Endothelial cell of umbilical vein (primary cell): ENCODE measurements around the gene HOXB4. TPM values are rescaled to one million over a fixed set of nuclear protein-coding genes. Genes with fewer than 3 reads are reported as not detected.
A peak's percentile ranks its signal among the peaks of the same experiment; 100 is the strongest.

Experiments used
- BruUV-seq: library from RNA; stranded (reverse); fragments of 400-500 nt; replicated peaks from 2 replicates; lab custom pipeline; 2021; lab: Mats Ljungman, UMichigan
- CTCF ChIA-PET: fragments of 300-600, 350-600 bp; sonication (Branson Sonifier 250); formaldehyde crosslinking; loops from one replicate; lab custom pipeline; 2021; ENCODE audit warnings: antibody characterized with exemption, inconsistent platforms; lab: Charles Lee
- POLR2A ChIA-PET: fragments of 300-600, 350-600 bp; sonication (Branson Sonifier 250); formaldehyde crosslinking; loops from one replicate; lab custom pipeline; 2021; ENCODE audit warnings: antibody characterized with exemption, inconsistent platforms; lab: Charles Lee
- DNase-seq: peaks from one replicate; pipeline ENCODE4 v3.0.0-alpha.2; 2011; ENCODE audit warnings: low read depth, low spot score
- FAIRE-seq: peaks from 2 replicates; lab custom pipeline; 2011; peaks lifted over from hg19 to GRCh38; lab: Jason Lieb, UNC
- H2AFZ ChIP-seq: 2 replicates; pipeline ENCODE4 v1.6.0; 2012; ENCODE audit warnings: low read depth, low read length, control low read depth, inconsistent platforms
- H3K27ac ChIP-seq: 2 replicates; pipeline ENCODE4 v1.5.1; 2011; ENCODE audit warnings: low read depth, mild to moderate bottlenecking, control low read depth, low read length, moderate library complexity; ENCODE audit not compliant: insufficient read depth
- H3K27me3 ChIP-seq, 2 experiments: 2 replicates each; pipeline versions ENCODE4 v1.6.0 to v1.6.1; 2011; ENCODE audit warnings: low read length in 2 of 2, mixed read lengths in 1 of 2; ENCODE audit not compliant: control insufficient read depth in 2 of 2, insufficient read depth in 2 of 2
- H3K36me3 ChIP-seq, 2 experiments: 2 replicates in 1 of 2; 3 replicates in 1 of 2; pipeline ENCODE4 v1.5.1; 2011; ENCODE audit warnings: low read length in 2 of 2, mild to moderate bottlenecking in 1 of 2, moderate library complexity in 1 of 2; ENCODE audit not compliant: control insufficient read depth in 2 of 2, insufficient read depth in 2 of 2; ENCODE audit errors: extremely low read depth in 1 of 2
- H3K4me1 ChIP-seq: 3 replicates; pipeline ENCODE4 v1.5.1; 2011; ENCODE audit warnings: mild to moderate bottlenecking, low read length; ENCODE audit not compliant: control insufficient read depth, insufficient read depth; ENCODE audit errors: extremely low read depth
- H3K4me2 ChIP-seq: 2 replicates; pipeline ENCODE4 v1.6.1; 2011; ENCODE audit warnings: low read length, control low read depth, mixed read lengths; ENCODE audit not compliant: insufficient read depth
- H3K4me3 ChIP-seq, 3 experiments: fragments of 200-600 bp in 1 of 3; sonication (generic), shearing (Covaris generic) in 1 of 3; replicated peaks in 1 of 3; 2 replicates each; pipeline ENCODE4 v1.5.1; 2011 to 2016; ENCODE audit warnings: control low read depth in 3 of 3, low read length in 3 of 3, mild to moderate bottlenecking in 2 of 3, inconsistent platforms in 1 of 3, low read depth in 1 of 3, moderate library complexity in 1 of 3; ENCODE audit not compliant: insufficient read depth in 1 of 3
- H3K79me2 ChIP-seq: 2 replicates; pipeline ENCODE4 v1.6.0; 2012; ENCODE audit warnings: low read length, inconsistent platforms; ENCODE audit not compliant: control insufficient read depth, insufficient read depth
- H3K9ac ChIP-seq: replicated peaks from 2 replicates; pipeline ENCODE3; 2011; ENCODE audit warnings: low read length, control low read depth; ENCODE audit not compliant: insufficient read depth; ENCODE audit errors: extremely low read depth
- H3K9me1 ChIP-seq: replicated peaks from 3 replicates; pipeline ENCODE4 v1.6.0; 2011; ENCODE audit warnings: mild to moderate bottlenecking, low read length; ENCODE audit not compliant: control insufficient read depth, insufficient read depth; ENCODE audit errors: extremely low read depth
- H3K9me3 ChIP-seq: replicated peaks from 2 replicates; pipeline ENCODE4 v1.5.1; 2012; ENCODE audit warnings: low read length, inconsistent platforms; ENCODE audit not compliant: control insufficient read depth, insufficient read depth
- H4K20me1 ChIP-seq: replicated peaks from 2 replicates; pipeline ENCODE3; 2011; ENCODE audit warnings: mild to moderate bottlenecking, low read length; ENCODE audit not compliant: control insufficient read depth, insufficient read depth; ENCODE audit errors: extremely low read depth
- POLR2A ChIP-seq: IDR thresholded peaks from 2 replicates; pipeline ENCODE4 v1.6.1; 2012; ENCODE audit warnings: low read depth, mild to moderate bottlenecking, control low read depth, low read length
- POLR2AphosphoS5 ChIP-seq: IDR thresholded peaks from 2 replicates; pipeline ENCODE4 v1.6.1; 2012; ENCODE audit warnings: low read depth, mild to moderate bottlenecking, control low read depth, low read length, moderate library complexity; ENCODE audit not compliant: insufficient read depth
- dilution Hi-C: fragments of 300-500 bp; cut with MboI; formaldehyde crosslinking; loops from one replicate; pipeline ENCODE4 v1.15.0; 2019; ENCODE audit warnings: low sequenced_read_pairs; ENCODE audit not compliant: extremely low pct_ligation_motif_present
- intact Hi-C: fragments of 100-400 bp; cut with micrococcal nuclease; formaldehyde crosslinking; loops from one replicate; pipeline ENCODE4 v1.10.0; 2022
- polyA plus RNA-seq, 4 experiments: library from polyadenylated mRNA; depleted of rRNA in 3 of 4; stranded (reverse) in 3 of 4; unstranded in 1 of 4; fragments of >200 nt; gene quantifications; 2 replicates each; pipeline versions ENCODE4 v1.2.1 to v1.2.3, GENCODE V29; 2011 to 2012; ENCODE audit warnings: missing spikeins in 1 of 4
- total RNA-seq: library from RNA; stranded (reverse); gene quantifications from 2 replicates; pipeline ENCODE4 v1.2.3, GENCODE V29; 2021
- TF ChIP-seq, protein P1 (sequence below): IDR thresholded peaks from 2 replicates; pipeline ENCODE4 v1.6.1; 2011; ENCODE audit not compliant: insufficient read depth, insufficient read length

The HOXB4 gene
- total and polyA plus RNA-seq, 2 donors (not counting 3 experiments of a cell fraction or from before 2014, with no cell fraction given) = 4.6 to 13.1 TPM

DNA sequence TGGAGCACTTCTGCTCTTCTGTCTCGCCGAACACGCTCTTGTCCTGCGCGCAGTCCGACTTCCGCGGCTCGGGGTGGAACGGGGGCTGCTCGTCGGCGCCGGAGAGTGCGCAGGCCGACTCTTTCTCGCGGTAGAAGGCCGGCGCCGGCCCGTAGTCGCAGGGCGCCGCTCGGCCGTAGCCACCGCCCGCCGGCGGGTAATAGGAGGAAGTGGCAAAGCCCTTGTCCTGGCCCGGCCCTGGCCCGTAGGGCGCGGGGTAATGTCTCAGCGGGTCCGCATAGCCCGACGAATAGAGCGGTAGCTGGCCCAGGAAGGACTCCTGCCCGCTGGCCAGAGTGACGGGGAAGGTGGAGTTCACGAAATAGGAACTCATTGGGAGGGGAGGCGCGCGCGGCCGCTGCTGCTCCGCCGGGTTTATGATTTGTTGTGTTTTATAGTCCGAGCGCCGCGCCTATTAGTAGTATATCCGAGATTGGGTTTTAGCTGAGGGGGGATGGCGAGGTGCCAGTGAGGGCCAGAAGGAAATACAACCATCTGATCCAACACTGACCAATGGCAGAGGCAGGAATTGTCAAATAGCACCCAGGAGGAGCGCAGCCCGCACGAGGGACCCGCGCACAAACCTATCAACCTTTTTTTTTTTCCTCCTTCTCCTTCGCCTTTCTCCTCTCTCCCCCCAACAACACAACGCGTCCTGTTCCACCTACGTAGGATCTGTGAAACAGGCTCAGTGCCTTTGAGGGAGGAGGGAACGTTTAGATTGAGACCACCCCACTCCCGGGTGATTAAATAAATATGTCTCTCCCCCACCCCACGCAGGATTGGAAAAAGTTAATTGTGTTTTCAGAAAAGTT, 19.9 kb upstream of the HOXB4 start:
- Histone ChIP-seq H3K27me3 (no peaks in the 10 kb centered on the region), H3K9me3 (no peaks in the 10 kb centered on the region), H4K20me1 (no peaks in the 10 kb centered on the region), H3K9me1 (no peaks in the 10 kb centered on the region), H3K4me3 (peak overlapping the region; percentile 35 to 43 (median 36)), H2AFZ (peak overlapping the region; percentile 37), H3K27ac (peak overlapping the region; percentile 36), H3K79me2 (peaks cover 77% of the 10 kb centered on the region), H3K4me2 (peak overlapping the region; percentile 28), H3K36me3 (peaks cover 3% of the 10 kb centered on the region in 2 experiments), H3K9ac (peak overlapping the region; percentile 55), H3K4me1 (peaks cover 33% of the 10 kb centered on the region)
- BruUV-seq = no TSS peak
- DNase-seq (peak; percentile 65), FAIRE-seq (peak; percentile 79)
- ChIA-PET POLR2A (interaction anchor here (1.0 kb wide), 1 partner anchor 15 kb away, joined by 4 read pairs; no protein-coding TSS in a partner anchor), CTCF (interaction anchor here (0.7 to 1.8 kb wide), 5 partner anchors 10 to 382 kb away, joined by 3 to 5 read pairs (median 3); no protein-coding TSS in a partner anchor)
- dilution Hi-C loops = no loop called here
- intact Hi-C loops = no loop called here
- TF ChIP-seq POLR2A (peak; percentile 58), POLR2AphosphoS5 (peak; percentile 43)
- TF ChIP-seq, protein P1, sequence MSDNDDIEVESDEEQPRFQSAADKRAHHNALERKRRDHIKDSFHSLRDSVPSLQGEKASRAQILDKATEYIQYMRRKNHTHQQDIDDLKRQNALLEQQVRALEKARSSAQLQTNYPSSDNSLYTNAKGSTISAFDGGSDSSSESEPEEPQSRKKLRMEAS = no peak

DNA sequence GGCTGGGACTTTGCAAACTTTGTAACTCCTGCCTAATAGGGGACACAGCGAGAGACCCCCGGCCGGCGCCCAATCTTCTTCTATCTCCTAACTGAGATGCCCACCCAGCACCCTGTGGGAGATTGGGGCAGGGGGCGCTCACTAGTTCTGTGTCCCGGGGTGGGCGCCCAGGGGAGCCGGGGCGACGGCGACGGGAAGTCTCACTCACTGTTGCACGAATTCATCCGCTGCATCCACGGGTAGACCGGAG, 19.3 kb upstream of the HOXB4 start:
- no peaks in the 10 kb centered on the region for H3K27me3 ChIP-seq
- H3K27ac ChIP-seq = peak overlapping the region; percentile 36
- peak overlapping the region; percentile 55 for H3K9ac ChIP-seq
- H3K9me3 ChIP-seq = no peaks in the 10 kb centered on the region
- H2AFZ ChIP-seq = peak overlapping the region; percentile 37
- ChIA-PET CTCF (interaction anchor here (0.7 to 1.6 kb wide), 2 partner anchors 10 to 338 kb away, joined by 3 read pairs; no protein-coding TSS in a partner anchor), POLR2A (interaction anchor here (1.0 kb wide), 1 partner anchor 15 kb away, joined by 4 read pairs; no protein-coding TSS in a partner anchor)
- peak overlapping the region; percentile 35 to 43 (median 36) for H3K4me3 ChIP-seq
- FAIRE-seq = peak; percentile 65
- H4K20me1 ChIP-seq = no peaks in the 10 kb centered on the region
- H3K9me1 ChIP-seq = no peaks in the 10 kb centered on the region
- no peak for DNase-seq
- H3K79me2 ChIP-seq = peaks cover 76% of the 10 kb centered on the region
- intact Hi-C loops (no loop called here), dilution Hi-C loops (no loop called here)
- peak overlapping the region; percentile 28 for H3K4me2 ChIP-seq
- BruUV-seq = no TSS peak
- peaks cover 32% of the 10 kb centered on the region for H3K4me1 ChIP-seq
- TF ChIP-seq POLR2A = no peak
- peaks cover 3% of the 10 kb centered on the region in 2 experiments for H3K36me3 ChIP-seq
